HG02759 (cell line): ENCODE measurements around the gene HKDC1.
"Not testable (repeated sequence)": the region's sequence is repeated elsewhere in the genome, so short reads cannot be mapped to it uniquely, and the experiment has no call there.

Experiments
- ATAC-seq: cut with Tn5 transposase; IDR thresholded peaks from one replicate; pipeline ENCODE4 v1.9.1; 2021; ENCODE audit warnings: mild to moderate bottlenecking, moderate library complexity; ENCODE audit not compliant: unreplicated experiment

The HKDC1 gene

GRCh38 chr10:69220041-69220451, at the start of gene HKDC1:
TSS of gene HKDC1 (plus strand) at chr10:69220332. CDS start at chr10:69220436, 104 bp downstream.
- no peak for ATAC-seq

- ATAC-seq = no peak
Observed at GRCh38 chr10:69172241-69172982, 47.7 kb upstream of the HKDC1 start.

- ATAC-seq = not testable (repeated sequence)
Observed at GRCh38 chr10:69175326-69175725, 44.8 kb upstream of the HKDC1 start.

GRCh38 chr10:69176823-69177222, 43.3 kb upstream of the HKDC1 start:
- no peak for ATAC-seq

- ATAC-seq = peak; percentile 32
Observed at GRCh38 chr10:69179089-69179742, 40.9 kb upstream of the HKDC1 start.

GRCh38 chr10:69179743-69180524, 40.2 kb upstream of the HKDC1 start, which contains the start of gene SUPV3L1:
TSS of gene SUPV3L1 (plus strand) at chr10:69180234. CDS start at chr10:69180292, 58 bp downstream.
- ATAC-seq = peak; percentile 89

- no peak for ATAC-seq
Observed at GRCh38 chr10:69180525-69181204, 39.5 kb upstream of the HKDC1 start.

GRCh38 chr10:69181433-69181832, 38.7 kb upstream of the HKDC1 start:
- ATAC-seq = no peak

- no peak for ATAC-seq
Observed at GRCh38 chr10:69182005-69182404, 38.1 kb upstream of the HKDC1 start.

- no peak for ATAC-seq
Observed at GRCh38 chr10:69186524-69186923, 33.6 kb upstream of the HKDC1 start.

- ATAC-seq = no peak
Observed at GRCh38 chr10:69201045-69201444, 19.1 kb upstream of the HKDC1 start.

- ATAC-seq = peak; percentile 57
Observed at GRCh38 chr10:69202332-69202731, 17.8 kb upstream of the HKDC1 start.

GRCh38 chr10:69208761-69209160, 11.4 kb upstream of the HKDC1 start:
- ATAC-seq = no peak

- ATAC-seq = no peak
Observed at GRCh38 chr10:69209787-69210484, 10.2 kb upstream of the HKDC1 start.

- no peak for ATAC-seq
Observed at GRCh38 chr10:69211104-69211503, 9.0 kb upstream of the HKDC1 start.

GRCh38 chr10:69211524-69211923, 8.6 kb upstream of the HKDC1 start:
- ATAC-seq = no peak

- ATAC-seq = no peak
Observed at GRCh38 chr10:69213591-69214311, 6.4 kb upstream of the HKDC1 start.

GRCh38 chr10:69214666-69215131, 5.4 kb upstream of the HKDC1 start:
- ATAC-seq = no peak

- ATAC-seq = no peak
Observed at GRCh38 chr10:69215405-69216171, 4.5 kb upstream of the HKDC1 start.
